NCI-H2196 treated with DMSO at 0.1 percent for 48 hours (cell line): Measurements from ENCODE around the gene WFDC11.

Experiments
- DNase-seq: peaks from one replicate; lab custom pipeline; 2025; ENCODE audit not compliant: unreplicated experiment; lab: John Stamatoyannopoulos, UW

The WFDC11 gene

GRCh38 chr20:45629496-45630100 lies 40.4 kb downstream of the WFDC11 start, which contains the start of gene WFDC10A:
WFDC10A (plus strand) TSS chr20:45629739; CDS start chr20:45629814, 75 bp downstream.
- no peak for DNase-seq

DNA sequence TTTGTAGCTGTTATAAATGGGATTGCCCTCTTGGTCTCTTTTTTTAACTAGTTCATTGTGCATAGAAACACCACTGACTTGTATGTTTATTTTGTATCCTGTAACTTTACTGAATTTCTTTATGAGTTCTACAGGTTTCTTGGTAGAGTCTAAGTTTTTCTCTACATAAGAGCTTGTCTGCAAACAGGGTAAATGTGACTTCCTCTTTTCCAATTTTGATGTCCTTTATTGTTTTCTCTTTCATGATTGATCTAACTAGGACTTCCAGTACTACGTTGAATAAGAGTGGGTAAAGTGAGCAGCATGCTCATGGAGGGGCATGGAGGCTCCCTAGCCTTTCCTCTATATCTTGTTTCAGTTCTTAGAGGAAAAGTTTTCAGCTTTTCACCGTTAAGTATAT lies 43.5 kb downstream of the WFDC11 start:
- no peak for DNase-seq

DNA sequence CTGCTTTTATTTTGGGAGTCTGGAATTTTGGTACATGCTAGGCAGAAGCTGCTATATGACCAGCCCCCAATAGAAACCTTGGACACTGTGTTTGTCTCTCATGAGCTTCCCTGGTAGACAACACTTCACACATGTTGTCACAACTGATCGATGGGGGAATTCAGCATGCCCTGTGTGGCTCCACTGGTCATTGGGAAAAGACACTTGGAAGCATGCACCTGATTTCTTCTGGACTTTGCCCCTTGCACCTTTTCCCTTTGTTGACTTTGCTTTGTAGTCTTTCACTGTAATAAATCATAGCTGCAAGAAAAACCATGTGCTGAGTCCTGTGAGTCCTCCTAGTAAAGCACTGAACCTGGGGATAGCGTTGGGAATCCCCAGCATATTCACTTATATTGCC lies 48.4 kb downstream of the WFDC11 start:
- no peak for DNase-seq

DNA sequence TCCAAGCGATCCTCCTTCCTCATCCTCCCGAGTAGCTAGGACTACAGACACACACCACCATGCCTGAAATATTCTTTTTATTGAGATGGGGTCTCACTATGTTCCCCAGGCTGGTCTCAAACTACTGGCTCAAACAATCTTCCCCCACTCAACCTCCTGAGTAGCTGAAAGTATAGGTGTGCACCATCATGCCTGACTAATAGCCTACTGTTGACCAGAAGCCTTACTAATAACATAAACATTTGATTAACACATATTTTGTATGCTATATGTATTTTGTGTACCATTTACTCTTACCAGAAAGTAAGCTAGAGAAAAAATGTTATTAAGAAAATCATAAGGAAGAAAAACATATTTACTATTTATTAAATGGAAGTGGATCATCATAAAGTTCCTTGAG lies 52.4 kb downstream of the WFDC11 start:
- DNase-seq = no peak

- DNase-seq = no peak
Measured at GRCh38 chr20:45612314-45612713, 57.7 kb downstream of the WFDC11 start.

DNA sequence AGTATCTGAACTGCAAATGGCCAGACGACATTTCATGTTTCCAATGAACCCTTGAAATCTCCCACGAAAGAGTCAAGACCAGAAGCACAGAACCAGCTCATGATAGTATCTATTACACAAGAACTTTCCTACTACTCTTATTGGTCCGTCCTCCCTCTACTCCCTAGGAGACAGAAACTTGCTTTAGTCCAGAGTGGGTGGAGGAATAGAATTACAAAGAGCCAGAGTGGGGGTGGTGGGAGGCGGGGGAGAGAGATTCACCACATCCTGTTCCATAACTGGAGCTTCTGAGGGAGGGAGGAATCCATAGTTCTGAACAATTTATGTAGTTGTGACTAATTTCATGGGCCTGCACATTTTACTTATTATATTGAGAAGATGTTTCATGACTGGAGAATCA lies 59.0 kb downstream of the WFDC11 start:
- DNase-seq = no peak

DNA sequence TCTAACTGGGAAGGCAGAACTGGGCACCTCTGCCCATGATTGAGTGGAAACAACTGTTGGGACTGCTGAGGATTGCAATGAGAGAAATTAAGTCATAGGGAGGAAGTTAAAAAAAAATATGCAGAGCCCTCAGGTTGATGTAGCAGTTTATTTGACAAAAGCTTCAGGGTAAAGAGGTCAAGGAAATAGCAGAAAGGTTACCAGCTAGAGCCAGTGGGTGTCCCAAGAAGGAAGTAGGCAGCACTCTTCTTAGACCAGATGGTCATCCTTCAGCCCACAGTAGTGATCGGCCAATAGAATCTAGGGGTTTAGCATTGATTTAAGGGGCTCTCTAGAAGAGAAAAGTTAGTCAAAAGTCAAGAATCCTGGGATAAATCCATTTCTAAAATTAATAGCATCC lies 62.2 kb downstream of the WFDC11 start:
- DNase-seq = no peak
